ENCODE results near the gene VPS13C.

GRCh38 chr15:62054979-62055378 is 5.3 kb downstream of the VPS13C start:
- no peak for TF ChIP-seq EZH2phosphoT487 (IDR thresholded peaks at IDR 0.05; ENCODE audit: insufficient read depth, low read depth)
- no peak for TF ChIP-seq EZH2 (IDR thresholded peaks at IDR 0.05; ENCODE audit: insufficient read depth, poor library complexity, severe bottlenecking)
